NCI-H748 (cell line): Measurements from ENCODE around the gene CPZ.
A peak's percentile ranks its signal among the peaks of the same experiment; 100 is the strongest.

ENCODE experiments used
- DNase-seq: peaks from one replicate; lab custom pipeline; 2025; ENCODE audit not compliant: unreplicated experiment; lab: John Stamatoyannopoulos, UW

CPZ gene

DNA sequence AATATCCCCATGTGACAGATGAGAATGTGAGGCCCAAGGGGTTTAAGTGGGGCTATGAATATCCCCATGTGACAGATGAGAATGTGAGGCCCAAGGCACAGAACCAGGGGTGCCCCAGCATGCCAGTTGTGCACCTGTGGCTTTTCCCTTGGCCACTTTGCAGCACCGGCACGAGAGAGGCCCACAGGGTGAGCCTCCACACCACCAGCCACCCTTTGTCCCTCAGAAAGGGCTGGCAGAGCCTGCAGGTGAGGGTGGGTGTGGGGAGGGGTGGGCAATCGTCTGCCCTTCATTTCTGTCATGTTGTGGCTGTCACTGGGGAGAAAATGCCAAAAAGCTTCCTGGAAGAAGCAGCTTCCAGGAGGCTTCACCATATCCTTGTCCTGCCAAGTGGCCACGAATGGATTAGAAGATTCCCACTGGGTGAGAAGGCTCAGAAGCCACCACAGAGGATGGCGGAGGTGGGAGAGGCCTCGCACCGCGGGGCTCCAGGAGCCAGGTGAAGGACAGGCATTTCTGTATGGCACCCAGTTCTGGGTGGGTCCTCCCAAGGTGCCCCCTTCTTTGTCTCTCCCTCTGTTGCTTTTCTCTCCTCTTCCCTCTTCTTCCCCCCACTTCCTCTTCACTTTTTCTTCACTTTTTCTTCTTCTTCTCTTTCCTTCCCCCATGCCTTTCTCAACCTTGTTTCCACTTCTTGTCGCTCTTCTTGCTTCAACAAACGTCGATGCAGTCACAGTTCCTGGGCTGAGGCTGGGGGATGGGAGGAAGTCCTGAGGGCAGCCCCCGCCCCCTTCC, 12.8 kb upstream of the CPZ start:
- DNase-seq, result no peak

DNA sequence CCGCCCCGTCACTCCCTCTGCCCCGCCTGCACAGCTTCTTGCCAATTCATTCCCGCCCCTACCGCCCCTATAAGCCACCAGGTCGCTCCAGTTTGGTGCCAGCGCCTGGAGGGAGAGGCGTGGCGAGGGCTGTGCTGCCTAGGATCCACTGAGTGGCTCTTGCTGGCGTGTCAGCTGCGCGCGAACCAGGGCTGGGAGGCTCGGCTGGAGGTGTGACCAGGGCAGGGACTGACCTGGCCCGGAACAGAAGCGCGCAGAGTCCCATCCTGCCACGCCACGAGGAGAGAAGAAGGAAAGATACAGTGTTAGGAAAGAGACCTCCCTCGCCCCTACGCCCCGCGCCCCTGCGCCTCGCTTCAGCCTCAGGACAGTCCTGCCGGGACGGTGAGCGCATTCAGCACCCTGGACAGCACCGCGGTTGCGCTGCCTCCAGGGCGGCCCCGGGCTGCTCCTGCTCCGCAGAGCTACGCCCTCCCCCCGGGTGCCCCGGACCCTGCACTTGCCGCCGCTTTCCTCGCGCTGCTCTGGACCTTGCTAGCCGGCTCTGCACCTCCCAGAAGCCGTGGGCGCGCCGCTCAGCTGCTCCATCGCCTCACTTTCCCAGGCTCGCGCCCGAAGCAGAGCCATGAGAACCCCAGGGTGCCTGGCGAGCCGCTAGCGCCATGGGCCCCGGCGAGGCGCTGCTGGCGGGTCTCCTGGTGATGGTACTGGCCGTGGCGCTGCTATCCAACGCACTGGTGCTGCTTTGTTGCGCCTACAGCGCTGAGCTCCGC, 12.1 kb upstream of the CPZ start, which contains the start of gene GPR78:
Gene GPR78 (plus strand): TSS at position 72 of the 773 bp plus-strand sequence. CDS start 591 bp downstream, at position 663.
- DNase-seq, result peak; percentile 31

DNA sequence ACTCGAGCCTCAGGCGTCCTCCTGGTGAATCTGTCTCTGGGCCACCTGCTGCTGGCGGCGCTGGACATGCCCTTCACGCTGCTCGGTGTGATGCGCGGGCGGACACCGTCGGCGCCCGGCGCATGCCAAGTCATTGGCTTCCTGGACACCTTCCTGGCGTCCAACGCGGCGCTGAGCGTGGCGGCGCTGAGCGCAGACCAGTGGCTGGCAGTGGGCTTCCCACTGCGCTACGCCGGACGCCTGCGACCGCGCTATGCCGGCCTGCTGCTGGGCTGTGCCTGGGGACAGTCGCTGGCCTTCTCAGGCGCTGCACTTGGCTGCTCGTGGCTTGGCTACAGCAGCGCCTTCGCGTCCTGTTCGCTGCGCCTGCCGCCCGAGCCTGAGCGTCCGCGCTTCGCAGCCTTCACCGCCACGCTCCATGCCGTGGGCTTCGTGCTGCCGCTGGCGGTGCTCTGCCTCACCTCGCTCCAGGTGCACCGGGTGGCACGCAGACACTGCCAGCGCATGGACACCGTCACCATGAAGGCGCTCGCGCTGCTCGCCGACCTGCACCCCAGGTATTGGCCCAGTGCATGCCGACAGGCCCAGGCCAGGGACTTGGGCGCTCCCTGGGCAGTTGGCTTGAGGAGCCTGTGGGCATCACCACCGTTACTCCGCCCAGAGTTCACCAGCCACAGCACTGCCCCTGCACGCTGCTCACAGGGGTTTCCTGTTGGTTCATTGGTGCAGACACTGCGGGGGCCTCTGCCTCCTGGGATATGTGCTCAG, 11.3 kb upstream of the CPZ start:
- no peak for DNase-seq

DNA sequence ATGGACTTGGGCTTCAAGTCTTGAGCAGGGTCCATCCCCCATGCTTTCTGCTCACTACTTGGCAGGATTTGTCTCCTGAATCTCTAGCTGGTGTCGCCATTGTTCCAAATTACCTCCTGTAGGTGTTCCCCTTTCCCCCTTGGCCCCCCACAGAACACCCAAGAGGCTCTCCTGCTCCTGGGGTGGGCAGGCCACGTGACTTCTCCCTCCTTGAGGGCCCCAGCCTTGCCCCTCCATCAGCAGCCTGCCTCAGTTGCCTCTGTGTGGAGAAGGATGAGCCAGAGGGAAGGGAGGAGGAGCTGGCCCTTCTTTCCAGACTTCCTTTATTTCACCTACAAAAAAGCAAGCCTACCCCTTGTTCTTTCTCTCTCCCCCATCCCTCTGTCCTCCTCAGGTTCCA, 10.5 kb upstream of the CPZ start:
- no peak for DNase-seq

DNA sequence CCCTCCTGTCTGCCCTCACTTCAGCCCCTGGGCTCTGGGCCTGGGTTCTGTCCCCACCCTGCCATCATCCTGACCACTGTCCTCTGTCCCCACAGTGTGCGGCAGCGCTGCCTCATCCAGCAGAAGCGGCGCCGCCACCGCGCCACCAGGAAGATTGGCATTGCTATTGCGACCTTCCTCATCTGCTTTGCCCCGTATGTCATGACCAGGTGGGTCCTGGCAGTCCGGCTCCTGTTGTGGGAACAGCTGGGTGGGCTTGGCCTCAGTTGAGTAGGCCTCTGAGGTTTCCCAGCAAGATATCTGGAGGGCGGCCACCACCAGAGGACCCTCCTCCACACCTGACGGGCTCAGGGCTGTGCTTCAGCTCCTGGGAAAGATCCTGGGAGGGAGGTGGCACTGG, 10.1 kb upstream of the CPZ start:
- no peak for DNase-seq

DNA sequence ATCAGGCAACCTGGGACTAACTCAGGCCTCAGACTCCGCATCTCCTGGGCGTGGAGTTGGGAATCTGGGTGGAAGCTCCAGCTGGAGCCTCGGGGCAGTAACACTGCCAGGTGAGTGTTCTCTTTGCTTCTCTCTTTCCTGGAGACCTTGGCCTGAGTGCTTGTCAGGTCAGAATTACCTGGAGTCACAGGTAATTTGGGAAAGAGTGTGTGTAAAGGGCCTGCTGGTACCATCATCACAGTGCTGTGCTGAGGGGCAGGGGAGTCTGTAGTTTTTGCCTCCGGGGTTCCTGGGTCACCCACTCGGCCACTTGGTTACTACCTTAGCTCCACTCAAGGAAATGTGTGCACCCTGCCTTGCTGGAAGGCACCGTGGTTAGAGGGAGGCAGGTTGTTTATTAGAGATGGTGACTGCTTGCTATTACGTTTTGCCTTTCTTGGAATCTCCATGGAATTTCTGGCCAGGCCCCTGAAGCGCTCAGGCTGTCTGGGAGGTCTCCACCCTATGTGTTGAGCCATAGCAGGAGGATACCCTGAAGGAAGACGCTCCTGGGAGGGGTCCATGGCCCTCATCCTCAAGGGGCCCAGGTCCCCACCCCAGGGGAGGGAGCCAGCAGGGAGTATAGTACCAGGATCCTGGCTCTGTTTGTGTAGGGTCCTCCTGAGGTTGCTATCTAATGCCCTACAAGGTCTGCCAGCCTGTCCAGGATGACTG, 9.5 kb upstream of the CPZ start:
- DNase-seq, result no peak

DNA sequence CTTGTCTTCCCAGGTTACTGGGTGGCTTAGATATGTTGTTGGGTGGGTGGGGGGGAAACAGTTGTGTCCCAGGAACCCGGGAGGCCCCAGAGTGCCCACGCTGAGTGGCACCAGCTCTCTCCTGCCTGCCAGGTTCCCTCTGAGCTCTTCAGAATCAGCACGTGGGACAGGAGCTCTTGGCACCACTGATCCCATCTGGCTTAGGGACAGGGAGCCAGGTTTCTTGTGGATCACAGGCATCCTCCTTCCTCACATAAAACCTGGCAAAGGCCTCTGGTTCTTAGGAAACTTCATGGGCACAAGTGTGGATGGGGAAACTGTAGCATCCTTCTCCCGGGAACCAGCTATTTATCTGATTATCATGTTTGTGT, 8.9 kb upstream of the CPZ start:
- no peak for DNase-seq

DNA sequence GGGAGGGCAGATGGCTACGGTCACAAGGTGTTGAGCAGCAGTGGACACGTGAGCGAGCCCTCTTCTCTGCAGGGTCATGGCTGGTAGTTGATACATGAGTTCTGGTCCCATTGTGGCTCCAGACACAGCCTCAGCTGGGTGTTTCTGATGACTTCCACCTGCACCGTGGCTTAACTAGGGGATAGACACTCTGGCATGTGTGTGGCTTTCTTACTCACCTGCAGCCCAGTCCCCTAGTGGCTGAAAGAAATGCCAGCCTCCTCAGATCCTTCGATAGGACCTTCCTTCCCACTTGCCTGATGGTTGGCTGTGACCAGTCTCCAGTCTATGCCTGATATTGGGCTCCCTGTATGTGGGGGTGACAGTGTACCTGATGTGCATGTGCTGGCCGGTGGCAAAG, 7.4 kb upstream of the CPZ start:
- DNase-seq, result peak; percentile 4

DNA sequence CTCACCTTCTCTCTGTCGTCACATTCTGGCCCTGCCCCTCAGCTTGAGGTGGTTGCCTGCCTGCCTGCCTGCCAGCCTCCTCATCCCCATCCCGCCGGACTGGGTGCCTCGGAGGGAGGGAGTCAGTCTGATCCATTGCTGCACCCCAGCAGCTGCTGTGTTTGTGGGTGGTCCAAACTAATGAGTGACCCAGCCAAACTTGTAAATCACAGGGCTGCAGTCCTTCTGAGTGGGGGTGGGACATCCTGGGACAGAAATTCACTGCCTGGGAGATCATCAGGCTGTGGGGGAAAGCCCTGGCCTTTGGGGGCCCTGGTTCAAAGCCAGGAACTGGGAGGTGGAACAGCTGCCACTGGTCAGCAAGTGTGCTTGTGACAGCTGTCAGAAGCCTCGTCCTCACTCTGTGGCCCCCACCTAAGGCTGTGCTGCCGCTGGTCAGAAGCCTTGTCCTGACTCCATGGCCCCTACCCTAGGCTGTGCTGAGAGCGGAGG, 6.8 kb upstream of the CPZ start:
- no peak for DNase-seq

DNA sequence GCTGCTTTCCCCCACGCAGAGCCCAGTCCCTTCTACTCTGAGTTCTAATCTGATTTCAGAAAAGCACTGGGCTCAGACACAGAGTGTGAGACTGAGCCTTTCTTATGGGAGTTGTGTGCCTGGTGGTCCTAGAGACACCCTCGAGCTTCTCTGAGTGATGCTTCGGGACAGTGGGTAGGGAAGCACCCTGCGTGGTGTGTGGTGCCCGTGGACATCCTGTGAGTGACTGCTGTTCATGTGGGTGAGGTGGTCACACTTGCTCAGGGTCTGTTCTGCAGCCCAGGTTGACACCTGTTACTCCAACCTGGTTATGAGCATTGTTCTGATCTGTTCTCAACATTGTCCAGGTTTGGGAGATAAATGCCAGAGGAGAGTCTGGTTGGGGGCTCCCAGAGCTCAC, 6.3 kb upstream of the CPZ start:
- DNase-seq, result no peak

DNA sequence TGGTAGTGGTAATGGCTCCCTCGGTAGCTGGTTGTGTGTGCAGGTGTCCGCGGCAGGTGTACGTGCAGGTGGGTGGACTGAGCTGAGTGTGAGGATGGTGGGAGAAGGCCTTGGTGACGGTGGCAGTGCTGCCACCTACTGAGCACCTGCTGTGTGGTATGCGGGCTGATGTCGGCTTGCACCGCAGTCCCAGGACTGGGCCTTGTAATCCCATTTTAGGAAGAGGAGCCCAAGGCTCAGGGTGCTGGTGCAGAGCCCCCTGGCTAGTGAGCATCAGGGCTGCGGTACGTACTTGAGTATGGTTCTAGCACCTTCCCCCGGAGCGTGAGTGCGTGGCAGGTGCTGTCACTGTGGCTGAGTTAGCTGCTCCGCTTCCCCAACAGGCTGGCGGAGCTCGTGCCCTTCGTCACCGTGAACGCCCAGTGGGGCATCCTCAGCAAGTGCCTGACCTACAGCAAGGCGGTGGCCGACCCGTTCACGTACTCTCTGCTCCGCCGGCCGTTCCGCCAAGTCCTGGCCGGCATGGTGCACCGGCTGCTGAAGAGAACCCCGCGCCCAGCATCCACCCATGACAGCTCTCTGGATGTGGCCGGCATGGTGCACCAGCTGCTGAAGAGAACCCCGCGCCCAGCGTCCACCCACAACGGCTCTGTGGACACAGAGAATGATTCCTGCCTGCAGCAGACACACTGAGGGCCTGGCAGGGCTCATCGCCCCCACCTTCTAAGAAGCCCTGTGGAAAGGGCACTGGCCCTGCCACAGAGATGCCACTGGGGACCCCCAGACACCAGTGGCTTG, 5.7 kb upstream of the CPZ start:
- peak; percentile 4 for DNase-seq

DNA sequence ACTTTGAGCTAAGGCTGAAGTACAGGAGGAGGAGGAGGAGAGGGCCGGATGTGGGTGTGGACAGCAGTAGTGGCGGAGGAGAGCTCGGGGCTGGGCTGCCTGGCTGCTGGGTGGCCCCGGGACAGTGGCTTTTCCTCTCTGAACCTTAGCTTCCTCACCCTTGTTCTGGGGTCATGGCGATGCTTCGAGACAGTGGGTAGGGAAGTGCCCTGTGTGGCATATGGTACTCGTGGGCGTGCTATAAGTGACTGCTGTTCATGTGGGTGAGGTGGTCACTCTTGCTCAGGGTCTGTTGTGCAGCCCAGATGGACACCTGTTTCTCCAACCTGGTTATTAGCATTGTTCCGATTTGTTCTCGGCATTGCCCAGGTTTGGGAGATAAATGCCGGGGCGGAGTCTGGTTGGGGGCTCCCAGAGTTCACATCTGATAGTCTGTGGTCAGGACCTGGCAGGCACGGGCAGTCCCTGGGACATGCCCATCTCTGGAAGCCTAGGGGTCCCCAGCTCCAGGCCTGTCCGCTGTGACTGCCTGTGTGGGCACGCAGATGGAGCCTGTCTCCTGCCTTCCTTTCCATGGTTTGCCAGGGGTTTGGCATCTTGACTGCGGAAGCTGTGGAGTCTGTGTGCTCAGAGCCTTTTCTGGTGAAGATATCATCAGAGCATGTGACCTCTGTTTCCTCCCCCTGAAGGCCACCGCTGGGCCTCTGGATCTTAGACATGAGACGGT, 4.9 kb upstream of the CPZ start:
- no peak for DNase-seq

DNA sequence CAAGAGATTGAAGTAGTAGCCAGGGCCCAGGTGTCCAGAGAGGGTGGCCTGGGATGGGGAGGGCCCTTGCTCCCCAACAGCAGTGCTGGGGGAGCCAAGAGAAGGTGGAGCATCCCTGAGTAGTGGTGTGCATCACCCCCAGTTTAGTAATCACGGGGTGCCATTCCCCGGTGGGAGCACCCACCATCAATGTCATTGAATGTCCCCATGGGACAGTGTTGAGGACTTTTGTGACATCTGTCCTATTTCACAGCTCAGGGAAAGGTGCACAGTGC, 4.4 kb upstream of the CPZ start:
- DNase-seq, result no peak

DNA sequence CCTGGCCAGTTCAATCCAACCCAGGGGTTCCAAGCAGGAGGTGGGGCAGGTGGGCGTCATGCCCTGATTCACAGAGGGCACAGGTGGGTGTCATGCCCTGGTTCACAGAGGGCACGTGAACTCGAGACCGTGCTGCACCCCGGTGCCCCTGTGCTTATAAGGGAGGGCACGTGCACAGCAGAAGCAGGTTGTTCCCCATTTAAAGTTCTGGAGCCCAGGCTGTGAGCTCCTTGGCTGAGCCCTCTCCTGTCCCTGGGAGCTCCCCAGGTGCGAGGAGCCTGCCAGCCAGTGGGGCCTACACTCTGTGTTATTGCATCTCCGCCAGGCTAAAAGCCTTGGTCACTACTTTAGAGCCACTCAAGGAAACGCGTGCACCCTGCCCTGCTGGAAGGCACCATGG, 3.2 kb upstream of the CPZ start:
- no peak for DNase-seq

DNA sequence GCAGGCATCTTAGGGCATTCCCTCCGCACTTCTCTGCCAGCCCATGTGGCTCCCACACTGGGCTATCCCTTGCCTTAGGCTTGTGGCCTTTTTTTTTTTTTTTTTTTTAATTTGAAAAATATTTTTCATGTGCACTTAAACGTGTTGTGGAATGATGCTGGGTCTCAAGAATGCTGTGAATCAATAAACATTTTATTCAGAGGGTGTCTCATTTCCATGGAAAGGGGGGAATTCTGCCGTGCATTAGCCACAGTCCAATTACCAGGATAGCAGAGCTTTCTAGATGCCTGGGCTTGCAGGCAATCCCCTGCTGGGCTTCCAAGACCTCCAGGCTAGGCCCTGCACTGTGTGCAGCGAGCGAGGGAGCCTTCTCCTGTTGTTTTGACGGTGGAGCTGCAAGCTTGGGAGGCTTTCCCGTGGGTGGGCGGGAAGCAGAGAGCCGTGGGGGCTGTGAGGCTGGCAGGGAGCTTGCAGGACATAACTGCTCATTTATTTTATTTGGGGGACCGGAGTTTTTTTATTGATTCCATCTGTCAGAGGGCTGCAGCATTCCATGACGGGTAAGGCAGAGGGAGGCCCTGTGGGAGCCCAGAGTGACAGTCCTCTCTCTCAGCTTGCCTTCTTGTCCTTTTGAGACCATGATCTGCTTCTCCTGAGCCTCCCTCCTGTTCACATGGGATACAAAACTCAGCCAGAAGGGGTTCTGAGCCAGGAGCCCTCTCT, 2.6 kb upstream of the CPZ start:
- no peak for DNase-seq

DNA sequence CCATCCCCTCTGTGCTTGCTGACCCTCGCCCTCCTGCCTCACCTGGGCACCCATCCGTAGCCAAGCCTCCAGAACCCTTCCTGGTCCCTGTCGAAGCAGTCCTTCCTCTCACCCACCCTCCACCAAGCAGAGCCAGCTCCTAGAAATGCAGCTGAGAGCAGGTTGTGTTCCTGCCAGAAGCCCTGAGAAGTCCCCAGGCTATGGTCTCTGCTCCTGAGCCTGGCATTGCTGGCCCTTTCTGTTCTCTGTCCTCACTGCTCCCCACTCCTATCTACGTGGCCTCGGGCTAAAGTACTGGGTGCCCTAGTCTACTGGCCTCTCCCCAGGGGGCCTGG, 2.1 kb upstream of the CPZ start:
- DNase-seq, result no peak

DNA sequence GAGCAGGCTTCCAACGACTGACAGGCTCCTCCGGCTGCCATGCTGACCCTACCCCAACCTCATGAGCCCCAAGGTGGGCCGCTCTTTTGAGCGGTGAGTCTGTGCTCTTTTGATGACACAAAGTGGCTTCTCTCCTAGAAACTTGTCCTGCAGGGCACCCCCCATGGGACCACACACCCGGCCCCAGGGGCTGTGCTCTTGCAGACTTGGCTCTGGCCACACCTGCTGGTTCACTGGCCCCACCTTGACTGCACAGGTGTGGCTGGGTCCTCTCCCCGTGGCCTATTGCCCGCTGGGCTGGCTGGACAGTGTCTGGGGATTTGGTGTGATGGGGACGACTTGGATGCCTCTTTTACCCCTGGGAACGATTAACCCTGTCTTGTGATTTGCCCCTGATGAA, 1.5 kb upstream of the CPZ start:
- DNase-seq, result no peak

DNA sequence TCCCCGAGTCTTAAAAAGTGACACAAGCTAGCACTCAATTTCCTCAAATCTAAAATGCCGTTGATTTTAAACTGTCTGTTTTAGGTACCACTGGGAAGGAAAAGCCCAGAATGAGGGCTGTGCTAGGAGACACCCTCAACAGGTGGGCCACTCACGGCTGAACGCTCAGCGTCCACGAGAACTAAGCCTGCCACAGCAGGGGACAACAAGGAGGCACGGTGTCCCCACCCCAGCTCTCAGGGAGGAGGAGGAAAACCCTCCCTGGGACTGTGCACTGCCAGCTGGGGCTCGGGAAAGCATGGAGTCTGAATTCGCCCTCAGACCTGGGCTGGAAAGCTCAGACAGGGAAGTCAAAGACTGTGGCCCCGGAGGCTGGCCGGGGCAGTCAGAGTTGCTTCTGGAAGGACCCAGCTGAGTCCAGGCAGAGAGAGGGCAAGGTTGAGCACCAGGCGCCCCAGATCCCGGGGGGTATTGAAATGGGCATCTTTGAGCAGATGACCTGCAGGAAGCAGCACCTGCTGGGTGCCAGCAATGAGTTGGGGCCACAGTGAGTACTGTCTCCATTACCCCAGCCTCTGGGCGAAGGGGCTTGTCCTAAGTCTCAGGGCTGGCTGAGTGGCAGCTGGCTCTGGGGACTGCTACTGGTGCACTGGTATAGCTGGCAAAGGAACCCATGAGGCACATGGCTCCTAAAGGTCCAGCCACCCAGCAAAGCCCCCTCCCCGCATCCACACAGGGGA, 769 bp upstream of the CPZ start:
- DNase-seq, result no peak
